Neural progenitor cell (in vitro differentiated cells): ENCODE data around the gene FRS3.

Experiments used
- EZH2 ChIP-seq: fragments of 200-600 bp; sonication (generic); IDR thresholded peaks from 2 replicates; pipeline ENCODE4 v1.6.1; 2017; ENCODE audit warnings: antibody characterized with exemption, mild to moderate bottlenecking, moderate library complexity
- EZH2phosphoT487 ChIP-seq: fragments of 200-600 bp; sonication (generic); IDR thresholded peaks from 2 replicates; pipeline ENCODE4 v1.6.1; 2017; ENCODE audit warnings: antibody characterized with exemption
- TF ChIP-seq, protein P1 (sequence below): fragments of 200-600 bp; sonication (generic); IDR thresholded peaks from 2 replicates; pipeline ENCODE4 v1.5.1; 2017; ENCODE audit warnings: antibody characterized with exemption, mild to moderate bottlenecking

DNA sequence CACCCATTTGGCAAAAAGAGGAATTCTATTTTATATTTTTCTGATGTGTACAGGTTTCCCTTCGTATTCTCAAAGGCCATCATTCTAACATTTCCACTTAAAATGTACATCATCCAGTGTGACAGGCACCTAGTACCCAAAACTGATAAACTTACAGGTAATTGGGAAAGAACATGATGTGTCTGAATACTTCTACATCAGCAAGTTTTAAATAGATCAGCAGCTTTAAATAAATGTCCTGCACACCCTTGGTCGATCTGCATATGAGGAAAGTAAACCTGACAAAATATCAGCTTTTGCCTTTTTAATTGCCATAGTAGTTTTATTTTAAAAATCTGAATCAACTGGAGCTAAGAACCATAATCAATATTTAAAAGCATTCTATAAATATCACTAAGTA, 34.3 kb upstream of the FRS3 start:
- TF ChIP-seq, protein P1, sequence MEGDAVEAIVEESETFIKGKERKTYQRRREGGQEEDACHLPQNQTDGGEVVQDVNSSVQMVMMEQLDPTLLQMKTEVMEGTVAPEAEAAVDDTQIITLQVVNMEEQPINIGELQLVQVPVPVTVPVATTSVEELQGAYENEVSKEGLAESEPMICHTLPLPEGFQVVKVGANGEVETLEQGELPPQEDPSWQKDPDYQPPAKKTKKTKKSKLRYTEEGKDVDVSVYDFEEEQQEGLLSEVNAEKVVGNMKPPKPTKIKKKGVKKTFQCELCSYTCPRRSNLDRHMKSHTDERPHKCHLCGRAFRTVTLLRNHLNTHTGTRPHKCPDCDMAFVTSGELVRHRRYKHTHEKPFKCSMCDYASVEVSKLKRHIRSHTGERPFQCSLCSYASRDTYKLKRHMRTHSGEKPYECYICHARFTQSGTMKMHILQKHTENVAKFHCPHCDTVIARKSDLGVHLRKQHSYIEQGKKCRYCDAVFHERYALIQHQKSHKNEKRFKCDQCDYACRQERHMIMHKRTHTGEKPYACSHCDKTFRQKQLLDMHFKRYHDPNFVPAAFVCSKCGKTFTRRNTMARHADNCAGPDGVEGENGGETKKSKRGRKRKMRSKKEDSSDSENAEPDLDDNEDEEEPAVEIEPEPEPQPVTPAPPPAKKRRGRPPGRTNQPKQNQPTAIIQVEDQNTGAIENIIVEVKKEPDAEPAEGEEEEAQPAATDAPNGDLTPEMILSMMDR, result no peak
- TF ChIP-seq EZH2 (no peak), EZH2phosphoT487 (no peak)
